Measurements from ENCODE around the gene RBFOX1. TPM values are rescaled to one million over a fixed set of nuclear protein-coding genes. Genes with fewer than 3 reads are reported as not detected.

RBFOX1 gene
- total RNA-seq, 4 donors from 2014 or later = 0.12 to 0.54 TPM; not detected in 2

GRCh38 chr16:7566360-7566759 lies 233.7 kb downstream of the RBFOX1 start:
- H3K4me1 ChIP-seq = no peaks in the 10 kb centered on the region
- no peak overlapping the region for H3K27ac ChIP-seq
- H3K36me3 ChIP-seq = no peaks in the 10 kb centered on the region
- ATAC-seq = no peak
- H3K4me3 ChIP-seq = no peak overlapping the region
- H3K9me3 ChIP-seq = peaks cover 0 to under 1% (median 0%) of the 10 kb centered on the region in 3 donors
- no peak for TF ChIP-seq POLR2AphosphoS5 (IDR thresholded peaks at IDR 0.05)
- no peak for TF ChIP-seq EP300 (IDR thresholded peaks at IDR 0.05)
- no peak for TF ChIP-seq CTCF (IDR thresholded peaks at IDR 0.05)
- no peak for TF ChIP-seq POLR2A (IDR thresholded peaks at IDR 0.05)
- H3K27me3 ChIP-seq = no peaks in the 10 kb centered on the region
- 76 to 89% methylated on average over 8 of the region's 9 CpGs for WGBS, 2 donors (ENCODE audit: low coverage in 1 of 2)

GRCh38 chr16:7571366-7571765 lies 238.7 kb downstream of the RBFOX1 start:
- no peaks in the 10 kb centered on the region for H3K9me3 ChIP-seq
- no peaks in the 10 kb centered on the region for H3K36me3 ChIP-seq
- H3K27ac ChIP-seq = no peak overlapping the region
- WGBS, 2 donors (ENCODE audit: low coverage in 1 of 2) = 79% methylated on average over 10 of the region's 10 CpGs; no CpG with 5 or more reads in 1 of the 2 donors
- no peak for ATAC-seq
- H3K27me3 ChIP-seq = no peaks in the 10 kb centered on the region
- H3K4me1 ChIP-seq = no peaks in the 10 kb centered on the region
- TF ChIP-seq CTCF (IDR thresholded peaks at IDR 0.05) = no peak
- TF ChIP-seq POLR2A (IDR thresholded peaks at IDR 0.05) = no peak
- TF ChIP-seq POLR2AphosphoS5 (IDR thresholded peaks at IDR 0.05) = no peak
- no peak for TF ChIP-seq EP300 (IDR thresholded peaks at IDR 0.05)
- H3K4me3 ChIP-seq = no peak overlapping the region

- no peak for ATAC-seq
- Histone ChIP-seq H3K27me3 (no peaks in the 10 kb centered on the region), H3K27ac (no peak overlapping the region), H3K4me1 (no peaks in the 10 kb centered on the region), H3K36me3 (no peaks in the 10 kb centered on the region), H3K4me3 (no peak overlapping the region), H3K9me3 (no peaks in the 10 kb centered on the region)
- WGBS, 2 donors (ENCODE audit: low coverage in 1 of 2) = 40 to 83% methylated on average over 1 of the region's 2 CpGs
- TF ChIP-seq EP300 (IDR thresholded peaks at IDR 0.05) (no peak), POLR2A (IDR thresholded peaks at IDR 0.05) (no peak), POLR2AphosphoS5 (IDR thresholded peaks at IDR 0.05) (no peak), CTCF (IDR thresholded peaks at IDR 0.05) (no peak)
Measured at GRCh38 chr16:7577588-7577987, 244.9 kb downstream of the RBFOX1 start.

GRCh38 chr16:7579454-7579853 lies 246.8 kb downstream of the RBFOX1 start:
- no peak for TF ChIP-seq POLR2AphosphoS5 (IDR thresholded peaks at IDR 0.05)
- TF ChIP-seq EP300 (IDR thresholded peaks at IDR 0.05) = no peak
- TF ChIP-seq POLR2A (IDR thresholded peaks at IDR 0.05) = no peak
- no peak for TF ChIP-seq CTCF (IDR thresholded peaks at IDR 0.05)
- WGBS, 2 donors (ENCODE audit: low coverage in 1 of 2) = 89% methylated on average over 8 of the region's 8 CpGs; no CpG with 5 or more reads in 1 of the 2 donors
- no peak overlapping the region for H3K27ac ChIP-seq
- no peaks in the 10 kb centered on the region for H3K36me3 ChIP-seq
- H3K9me3 ChIP-seq = no peaks in the 10 kb centered on the region
- no peak for ATAC-seq
- H3K4me1 ChIP-seq = no peaks in the 10 kb centered on the region
- H3K4me3 ChIP-seq = no peak overlapping the region
- H3K27me3 ChIP-seq = no peaks in the 10 kb centered on the region

- Histone ChIP-seq H3K9me3 (no peaks in the 10 kb centered on the region), H3K4me3 (no peak overlapping the region), H3K4me1 (no peaks in the 10 kb centered on the region), H3K27me3 (no peaks in the 10 kb centered on the region), H3K27ac (no peak overlapping the region), H3K36me3 (no peaks in the 10 kb centered on the region)
- no peak for ATAC-seq
- 64 to 93% methylated on average over 4 to 6 of the region's 6 CpGs for WGBS, 2 donors (ENCODE audit: low coverage in 1 of 2)
- TF ChIP-seq POLR2A (IDR thresholded peaks at IDR 0.05) = no peak
- no peak for TF ChIP-seq EP300 (IDR thresholded peaks at IDR 0.05)
- TF ChIP-seq CTCF (IDR thresholded peaks at IDR 0.05) = no peak
- TF ChIP-seq POLR2AphosphoS5 (IDR thresholded peaks at IDR 0.05) = no peak
Measured at GRCh38 chr16:7581175-7581574, 248.5 kb downstream of the RBFOX1 start.
